ENCODE data around the gene AMDHD2. TPM values are rescaled to one million over a fixed set of nuclear protein-coding genes. Genes with fewer than 3 reads are reported as not detected.
A peak's percentile ranks its signal among the peaks of the same experiment; 100 is the strongest.

The AMDHD2 gene
- polyA plus RNA-seq, 10 donors = 6.5 to 16.4 (median 11.0) TPM

GRCh38 chr16:2498531-2499253, 21.5 kb upstream of the AMDHD2 start:
- DNase-seq = no peak

- no peak for DNase-seq
These were observed 20.7 kb upstream of the AMDHD2 start for GRCh38 chr16:2499454-2499853.

GRCh38 chr16:2499890-2500429, 20.2 kb upstream of the AMDHD2 start:
- no peak for DNase-seq

- DNase-seq = no peak
These were observed 19.7 kb upstream of the AMDHD2 start for GRCh38 chr16:2500430-2500917.

- DNase-seq = peak; percentile 66 to 96 (median 89)
These were observed 19.0 kb upstream of the AMDHD2 start for GRCh38 chr16:2500918-2501750.

GRCh38 chr16:2501946-2502895, 17.9 kb upstream of the AMDHD2 start:
- no peak for DNase-seq

- no peak for DNase-seq
These were observed 14.5 kb upstream of the AMDHD2 start for GRCh38 chr16:2505695-2506094.

- peak in 1 of 3 donors; percentile 47 for DNase-seq
These were observed 13.0 kb upstream of the AMDHD2 start for GRCh38 chr16:2507052-2507659.

GRCh38 chr16:2507665-2508064, 12.5 kb upstream of the AMDHD2 start:
- DNase-seq = no peak

GRCh38 chr16:2508722-2509400, 11.3 kb upstream of the AMDHD2 start:
- DNase-seq = no peak

- DNase-seq = peak in 1 of 3 donors; percentile 59
These were observed 8.9 kb upstream of the AMDHD2 start for GRCh38 chr16:2511128-2511800.

GRCh38 chr16:2511996-2512734, 8.0 kb upstream of the AMDHD2 start:
- no peak for DNase-seq

GRCh38 chr16:2512735-2513404, 7.3 kb upstream of the AMDHD2 start:
- peak in 1 of 3 donors; percentile 42 for DNase-seq

GRCh38 chr16:2513405-2514332, 6.5 kb upstream of the AMDHD2 start, which contains the start of gene ATP6V0C:
Gene ATP6V0C (plus strand): TSS chr16:2513952. CDS start chr16:2514104, 152 bp downstream.
- DNase-seq = peak; percentile 89 to 94 (median 93)

GRCh38 chr16:2514333-2515179, 5.6 kb upstream of the AMDHD2 start:
- peak in 1 of 3 donors; percentile 46 for DNase-seq

All from muscle of back (tissue), 11 donors.